NCI-H226 (cell line): ENCODE measurements around the gene STMP1.
A peak's percentile ranks its signal among the peaks of the same experiment; 100 is the strongest.
"Not testable (repeated sequence)": the region's sequence is repeated elsewhere in the genome, so short reads cannot be mapped to it uniquely, and the experiment has no call there.

Experiments
- DNase-seq: peaks from one replicate; pipeline ENCODE4 v3.0.0-alpha.2; 2015

STMP1 gene

GRCh38 chr7:135665042-135665441 lies 2.7 kb downstream of the STMP1 start:
- no peak for DNase-seq

GRCh38 chr7:135666156-135666555 lies 3.8 kb downstream of the STMP1 start:
- DNase-seq: no peak

GRCh38 chr7:135666846-135667245 lies 4.5 kb downstream of the STMP1 start:
- DNase-seq: no peak

- not testable (repeated sequence) for DNase-seq
These were observed 5.3 kb downstream of the STMP1 start for GRCh38 chr7:135667626-135668025.

GRCh38 chr7:135668852-135669395 lies 6.6 kb downstream of the STMP1 start:
- DNase-seq: not testable (repeated sequence)

- DNase-seq: no peak
These were observed 7.5 kb downstream of the STMP1 start for GRCh38 chr7:135669774-135670173.

GRCh38 chr7:135670179-135670578 lies 7.9 kb downstream of the STMP1 start:
- DNase-seq: peak; percentile 69

- peak; percentile 45 for DNase-seq
These were observed 10.4 kb downstream of the STMP1 start for GRCh38 chr7:135672560-135673359.

GRCh38 chr7:135673360-135673706 lies 11.0 kb downstream of the STMP1 start:
- DNase-seq: no peak

GRCh38 chr7:135678612-135679575 lies 16.6 kb downstream of the STMP1 start:
- peak; percentile 70 for DNase-seq

- DNase-seq: no peak
These were observed 19.4 kb downstream of the STMP1 start for GRCh38 chr7:135681762-135682161.

GRCh38 chr7:135682191-135682590 lies 19.9 kb downstream of the STMP1 start:
- DNase-seq: no peak

- no peak for DNase-seq
These were observed 21.3 kb downstream of the STMP1 start for GRCh38 chr7:135683609-135684008.

- DNase-seq: peak; percentile 74
These were observed 21.8 kb downstream of the STMP1 start for GRCh38 chr7:135684136-135684535.

GRCh38 chr7:135684699-135685098 lies 22.4 kb downstream of the STMP1 start:
- no peak for DNase-seq

GRCh38 chr7:135685306-135686084 lies 23.2 kb downstream of the STMP1 start:
- no peak for DNase-seq

- no peak for DNase-seq
These were observed 25.2 kb downstream of the STMP1 start for GRCh38 chr7:135687466-135687865.

GRCh38 chr7:135690566-135690965 lies 28.3 kb downstream of the STMP1 start:
- peak; percentile 67 for DNase-seq

GRCh38 chr7:135692055-135692454 lies 29.7 kb downstream of the STMP1 start:
- DNase-seq: peak; percentile 58

- DNase-seq: not testable (repeated sequence)
These were observed 30.3 kb downstream of the STMP1 start for GRCh38 chr7:135692606-135693005.

- no peak for DNase-seq
These were observed 31.2 kb downstream of the STMP1 start for GRCh38 chr7:135693558-135693957.

GRCh38 chr7:135697276-135698049 lies 35.1 kb downstream of the STMP1 start:
- DNase-seq: no peak
